CD4-positive, alpha-beta T cell treated with Interleukin-17A for 4 hours (primary cell): ENCODE data around the gene PFDN2.

Experiments
- DNase-seq: peaks from one replicate; pipeline ENCODE4 v3.0.0-alpha.2; 2020; ENCODE audit warnings: mixed read lengths

The PFDN2 gene

DNA sequence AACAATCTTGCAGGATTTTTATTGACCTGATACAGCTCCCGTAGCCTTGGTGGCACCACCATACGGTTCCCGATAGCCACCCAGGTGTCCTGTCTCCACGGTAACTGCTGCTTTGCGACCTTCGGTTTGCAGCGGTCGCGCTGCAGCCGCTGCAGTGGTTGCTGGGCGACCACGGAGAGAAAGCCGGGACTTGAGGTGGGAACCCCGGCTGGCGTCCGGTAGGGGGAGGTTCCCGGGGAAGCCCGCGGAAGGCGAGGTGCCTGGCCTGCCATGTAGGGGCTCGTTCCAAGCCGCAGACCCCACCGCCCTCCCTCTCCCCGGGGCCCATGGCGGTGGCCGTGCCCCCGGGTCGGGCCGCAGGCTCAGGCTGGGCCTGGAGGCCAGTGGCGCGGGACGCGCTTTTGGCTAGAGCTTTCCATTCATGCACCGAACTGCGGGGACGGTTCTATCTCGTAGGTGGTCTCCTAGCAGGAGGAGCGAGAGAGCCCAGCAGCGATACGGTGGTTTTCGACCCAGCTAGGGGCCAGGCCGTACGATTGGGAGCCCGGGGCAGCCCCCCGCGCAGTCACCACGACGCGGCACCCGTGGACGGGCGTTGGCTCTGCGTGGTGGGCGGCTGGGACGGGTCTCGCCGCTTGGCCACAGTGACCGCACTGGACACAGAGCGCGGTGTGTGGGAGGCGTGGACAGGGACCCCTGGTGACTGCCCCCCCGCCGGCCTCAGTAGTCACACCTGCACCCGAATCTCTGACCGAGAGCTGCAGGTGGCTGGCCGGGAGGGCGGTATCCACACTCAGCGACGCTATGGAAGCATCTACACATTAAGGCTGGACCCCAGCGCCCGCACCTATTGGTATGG is 19.4 kb downstream of the PFDN2 start, which contains the start of gene KLHDC9:
Gene KLHDC9 (plus strand): TSS at position 152 of the 859 bp plus-strand sequence. CDS start 175 bp downstream, at position 327.
- DNase-seq, result peak; percentile 70

DNA sequence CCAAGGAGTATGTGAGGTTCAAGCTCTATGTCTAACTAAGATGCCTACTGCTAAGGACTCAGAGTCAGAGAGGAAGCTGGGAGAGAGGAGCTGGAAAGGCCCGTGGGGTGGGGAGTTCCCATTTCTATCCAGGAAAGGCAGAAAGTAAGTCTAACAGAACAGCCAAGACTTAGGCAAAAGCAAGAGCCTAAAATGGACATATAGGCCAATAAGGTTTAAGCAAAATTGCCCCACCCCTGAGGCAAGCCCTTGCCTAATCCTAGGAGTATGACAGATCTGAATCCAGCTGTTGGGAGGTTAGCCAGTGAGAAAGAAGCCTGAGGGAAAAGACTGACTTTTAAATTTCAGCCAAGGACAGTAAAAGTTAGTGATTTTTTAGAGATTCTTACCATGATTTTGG is 21.3 kb downstream of the PFDN2 start:
- DNase-seq, result no peak

DNA sequence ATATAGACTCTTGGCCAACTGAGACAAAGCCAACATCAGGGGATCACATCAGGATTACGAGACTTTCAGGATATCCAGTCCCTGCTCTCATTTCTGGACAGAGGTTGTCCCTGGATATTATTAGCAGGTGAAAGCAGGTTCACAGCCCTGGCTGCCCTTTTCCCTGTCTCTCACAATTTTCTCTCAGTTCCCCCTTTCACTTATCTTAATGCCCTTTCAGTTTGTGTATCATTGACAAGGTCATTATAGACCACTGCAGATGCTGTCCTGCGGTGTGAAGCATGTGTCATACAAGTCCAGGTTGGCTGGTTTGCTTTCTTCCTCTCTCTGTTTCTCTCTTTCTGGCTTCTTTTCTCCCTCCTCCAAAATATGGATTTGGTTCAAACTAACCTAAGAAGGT is 21.8 kb downstream of the PFDN2 start:
- no peak for DNase-seq

DNA sequence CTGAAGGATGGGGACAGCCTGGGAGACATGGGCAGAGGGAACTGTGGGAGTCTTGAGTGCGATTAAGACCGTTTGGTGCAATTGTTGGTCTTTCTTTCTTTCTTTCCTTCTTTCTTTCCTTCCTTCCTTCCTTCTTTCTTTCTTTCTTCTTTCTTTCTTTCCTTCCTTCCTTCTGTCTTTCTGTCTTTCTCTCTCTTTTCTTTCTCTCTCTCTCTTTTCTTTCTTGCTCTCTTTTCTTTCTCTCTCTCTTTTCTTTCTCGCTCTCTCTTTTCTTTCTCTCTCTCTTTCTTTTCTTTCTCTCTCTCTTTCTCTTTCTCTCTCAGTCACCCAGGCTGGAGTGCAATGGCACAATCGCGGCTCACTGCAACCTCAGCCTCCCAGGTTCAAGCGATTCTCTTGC is 22.6 kb downstream of the PFDN2 start:
- DNase-seq, result no peak

DNA sequence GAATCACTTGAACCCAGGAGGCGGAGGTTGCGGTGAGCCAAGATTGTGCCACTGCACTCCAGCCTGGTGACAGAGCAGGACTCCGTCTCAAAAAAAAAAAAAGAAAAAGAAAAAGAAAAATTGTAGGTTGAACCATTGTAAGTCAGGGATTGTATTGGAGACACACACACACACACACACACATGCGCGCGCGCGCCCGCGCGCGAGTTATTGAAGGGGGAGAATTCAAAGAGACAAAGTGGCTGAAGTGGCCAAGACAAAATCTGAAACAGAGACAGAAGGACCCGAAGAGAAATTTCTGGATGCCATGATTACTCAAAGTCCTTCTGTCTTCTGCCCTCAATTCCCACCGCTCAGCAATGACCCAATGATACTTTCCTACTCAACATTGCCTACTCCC is 23.4 kb downstream of the PFDN2 start:
- DNase-seq, result no peak

DNA sequence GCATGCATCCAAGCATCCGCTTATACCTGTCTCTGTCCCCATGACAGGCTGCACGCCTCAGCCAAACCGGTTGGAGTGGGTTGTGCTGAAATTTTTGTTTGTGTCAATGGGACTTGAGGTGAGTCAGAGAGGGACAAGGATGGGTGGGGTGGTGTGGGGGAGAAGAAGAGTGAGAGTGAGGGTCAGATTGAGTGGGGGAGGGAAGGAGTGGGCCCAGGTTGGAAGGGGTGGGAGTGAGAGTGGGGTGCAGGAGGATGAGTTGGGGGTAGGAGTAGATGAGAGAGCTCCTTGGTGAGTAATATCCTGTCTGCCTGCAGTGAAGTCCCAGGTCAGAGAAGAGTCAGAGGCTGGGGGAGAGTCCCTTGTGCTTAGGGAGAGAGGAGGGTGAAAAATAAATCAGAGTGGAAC is 25.2 kb downstream of the PFDN2 start:
- peak; percentile 53 for DNase-seq

DNA sequence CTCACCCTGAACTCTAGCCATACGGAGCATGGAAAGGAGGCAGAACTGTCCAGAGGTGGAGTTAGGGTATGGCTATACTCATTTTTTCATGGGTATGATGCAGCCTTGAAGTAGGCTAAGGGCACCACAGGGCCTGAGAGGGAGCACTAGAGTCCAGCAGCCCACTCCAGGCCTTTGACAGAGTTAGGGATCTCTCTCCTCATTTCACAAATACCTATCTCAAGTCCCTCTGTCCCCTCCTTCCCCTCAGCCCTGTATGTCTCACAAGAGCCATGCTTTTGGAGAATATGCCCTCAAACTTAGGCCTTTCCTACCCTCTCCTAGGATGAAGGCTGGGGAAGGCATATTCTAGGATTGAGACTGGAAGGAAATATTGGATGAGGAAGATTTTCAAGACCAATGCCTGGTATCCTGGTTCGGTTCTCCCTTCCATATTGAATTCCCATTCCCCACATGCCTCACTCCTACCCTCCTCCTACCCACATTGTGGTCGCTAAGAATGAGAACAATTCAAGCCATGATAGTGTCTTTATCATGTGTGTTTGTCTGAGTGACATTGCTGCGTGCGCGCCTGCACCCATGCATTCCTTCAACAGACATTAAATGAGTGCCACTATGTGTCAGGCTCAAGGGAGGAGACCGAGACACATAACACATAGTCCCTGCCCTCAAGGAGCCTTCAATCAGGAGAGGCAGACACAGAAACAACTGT is 25.9 kb downstream of the PFDN2 start:
- no peak for DNase-seq

DNA sequence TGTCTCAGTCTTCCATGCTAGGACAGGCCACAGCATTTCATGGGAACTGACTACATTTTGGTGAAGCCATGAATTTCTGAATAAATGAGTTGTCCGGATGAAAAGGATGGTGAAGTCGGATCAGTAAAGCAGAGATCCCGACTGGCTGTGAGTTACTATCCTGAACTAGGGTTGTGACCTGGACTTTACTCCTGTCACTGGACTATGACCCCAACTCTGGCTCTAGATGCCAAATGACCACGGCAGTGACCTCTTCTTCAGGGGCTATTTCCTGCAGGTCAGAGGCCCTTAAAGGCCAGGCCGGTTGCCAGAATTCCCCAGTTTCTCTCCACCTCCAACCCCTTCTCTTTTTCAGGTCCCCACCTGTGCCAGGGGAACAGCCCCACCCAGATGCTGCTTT is 26.7 kb downstream of the PFDN2 start:
- DNase-seq, result no peak

DNA sequence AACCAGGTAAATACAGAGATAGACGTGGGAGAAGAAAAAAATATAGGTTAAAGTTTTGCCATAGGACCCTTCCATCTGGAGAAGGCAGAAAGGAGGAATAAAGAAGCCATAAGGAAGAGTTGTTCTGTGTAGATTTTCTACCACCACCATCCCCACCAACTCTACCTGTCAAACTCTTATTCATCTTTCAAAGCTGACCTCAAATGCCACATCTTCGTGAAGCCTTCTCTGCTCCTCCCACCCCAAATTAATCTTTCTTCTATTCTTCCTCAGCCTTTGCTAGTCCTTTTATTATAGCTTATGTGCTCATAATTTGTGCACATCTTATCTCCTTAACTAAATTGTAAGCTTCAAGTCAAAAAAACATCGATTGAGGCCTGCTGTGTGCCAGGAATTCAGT is 27.2 kb downstream of the PFDN2 start:
- no peak for DNase-seq

DNA sequence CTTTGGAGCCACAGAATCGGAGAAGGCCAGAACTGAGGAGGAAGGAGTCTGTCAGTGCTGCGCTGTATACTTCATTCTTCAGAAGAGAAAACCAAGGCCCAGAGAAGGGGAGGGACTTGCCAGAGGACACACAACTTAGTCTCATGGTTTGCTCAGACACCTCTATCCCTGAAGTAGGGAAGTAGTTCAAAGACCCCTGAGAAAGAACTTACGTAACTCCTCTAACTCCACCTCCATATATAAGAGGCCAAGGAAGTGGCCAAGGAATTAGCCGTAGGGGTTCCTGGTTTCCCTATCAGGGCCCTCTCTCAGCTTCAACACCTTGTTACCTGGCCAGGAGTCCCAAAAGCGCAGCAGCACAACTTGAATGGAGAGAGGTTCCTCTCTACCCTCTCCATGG is 27.9 kb downstream of the PFDN2 start:
- no peak for DNase-seq

DNA sequence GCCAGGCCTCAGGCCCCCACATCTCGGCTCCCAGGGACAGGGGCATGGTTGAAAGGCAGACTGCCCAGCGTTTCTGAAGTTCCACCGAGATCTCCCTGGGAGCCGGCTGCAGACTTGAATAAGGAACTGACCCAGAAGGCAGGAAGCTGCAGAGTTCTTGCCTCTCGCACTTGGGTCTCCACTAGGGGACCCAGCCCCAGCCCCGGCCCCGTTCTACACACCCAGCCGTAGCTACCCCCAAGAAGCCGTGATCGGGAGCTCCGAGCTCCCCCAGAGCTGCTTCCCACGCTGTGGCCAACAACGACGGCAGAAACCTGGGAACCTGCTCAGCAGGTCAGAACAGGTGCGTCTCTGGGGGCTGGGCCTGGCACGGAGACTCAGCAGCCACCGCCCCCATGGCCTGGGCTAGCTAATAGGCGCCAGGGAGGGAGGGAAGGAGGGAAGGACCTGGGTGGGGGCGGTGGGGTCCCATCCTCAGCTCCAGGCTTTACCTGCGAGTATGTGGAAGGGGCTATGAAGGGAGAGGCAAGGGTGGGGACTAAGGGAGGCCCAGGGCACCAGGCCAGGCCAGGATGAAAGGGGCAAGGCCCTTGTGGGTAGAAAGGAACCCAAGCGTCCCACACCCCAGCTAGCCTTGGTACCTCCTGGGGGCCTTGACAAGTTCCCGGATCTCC is 28.4 kb downstream of the PFDN2 start, which contains the start of gene NECTIN4:
Gene NECTIN4 (minus strand): TSS at position 308 of the 674 bp plus-strand sequence. CDS start 262 bp downstream, at position 46.
- DNase-seq, result no peak

DNA sequence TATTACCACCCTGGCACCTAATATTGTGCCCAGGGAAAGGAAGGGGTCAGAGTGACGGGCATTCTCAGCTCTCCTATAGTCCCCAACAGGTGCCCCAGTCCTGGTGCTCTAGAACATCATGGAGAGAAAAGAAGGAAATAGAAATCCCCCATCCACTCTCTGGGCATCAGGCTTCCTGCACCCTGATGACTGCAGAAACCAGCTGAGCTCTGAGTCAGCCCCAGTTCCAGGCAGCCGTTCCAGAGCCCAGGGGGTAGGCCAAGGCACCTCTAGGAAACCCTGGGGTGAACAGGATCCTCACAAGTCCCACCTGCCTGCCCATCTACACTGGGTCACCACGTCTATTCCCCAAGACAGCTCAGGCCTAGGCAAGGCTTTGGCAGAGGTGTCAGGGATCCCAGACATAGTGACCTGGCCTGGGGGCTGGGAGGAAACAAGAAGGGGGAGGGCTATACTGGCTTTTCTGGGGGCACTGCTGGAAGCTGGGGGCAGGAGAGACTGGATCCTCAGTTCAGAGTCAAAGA is 29.2 kb downstream of the PFDN2 start:
- DNase-seq, result no peak

DNA sequence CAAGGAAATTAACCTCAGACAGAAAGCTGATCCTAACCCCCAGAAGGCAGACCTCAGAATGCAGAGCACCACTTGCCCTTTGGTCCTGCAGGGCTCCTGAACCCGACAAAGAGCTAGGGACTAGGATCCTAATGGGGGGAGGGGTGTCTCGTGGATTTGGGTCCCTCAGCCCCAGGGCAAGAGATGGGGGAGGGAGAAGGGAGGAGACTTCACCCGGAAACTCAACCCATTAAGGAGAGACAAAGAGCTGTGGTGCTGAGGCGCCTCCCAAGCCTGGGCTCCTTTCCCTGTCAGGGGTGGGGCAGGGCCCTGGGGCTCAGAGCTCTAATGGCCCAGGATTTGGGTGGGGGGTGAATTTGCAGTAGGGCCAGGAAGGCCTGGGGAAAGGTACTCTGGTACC is 31.4 kb downstream of the PFDN2 start:
- DNase-seq, result no peak

DNA sequence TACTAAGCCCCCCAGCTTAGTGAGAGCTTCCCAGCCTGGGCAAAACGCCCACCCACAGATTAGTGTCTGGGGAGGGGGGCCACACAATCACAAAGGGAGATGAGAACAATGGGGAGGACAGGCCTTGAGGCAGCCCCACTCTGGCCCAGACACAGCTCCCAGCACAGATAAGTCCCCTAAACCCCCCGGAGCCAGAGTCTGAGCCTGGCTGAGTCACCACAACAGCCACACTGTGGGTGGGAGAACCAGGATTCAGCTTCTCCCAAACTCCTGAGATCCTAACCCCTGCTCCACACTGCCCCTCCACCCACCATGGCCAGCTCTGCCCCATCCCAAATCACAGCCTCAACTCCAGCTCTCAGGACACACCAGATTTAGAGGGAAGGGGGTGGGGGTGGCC is 32.7 kb downstream of the PFDN2 start:
- no peak for DNase-seq

DNA sequence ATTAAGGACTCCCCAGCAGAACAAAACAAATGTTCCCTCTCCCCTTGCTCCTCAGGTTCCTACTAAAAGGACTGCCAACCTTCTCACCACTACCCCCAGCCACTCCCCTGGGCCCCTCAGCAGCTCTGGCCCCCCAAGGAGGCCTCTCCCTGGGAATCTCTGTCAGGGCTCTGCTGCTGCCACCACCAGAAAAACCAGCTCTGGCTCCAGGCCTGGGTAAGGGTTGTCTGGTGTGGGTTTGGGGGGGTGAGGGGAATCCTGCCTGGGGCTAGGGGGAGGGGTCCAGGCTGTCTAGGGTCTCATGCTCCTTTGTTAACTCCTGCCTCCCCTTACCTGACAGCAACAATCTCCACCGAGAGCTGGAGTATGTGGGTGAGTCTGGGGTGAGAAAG is 33.2 kb downstream of the PFDN2 start:
- no peak for DNase-seq

DNA sequence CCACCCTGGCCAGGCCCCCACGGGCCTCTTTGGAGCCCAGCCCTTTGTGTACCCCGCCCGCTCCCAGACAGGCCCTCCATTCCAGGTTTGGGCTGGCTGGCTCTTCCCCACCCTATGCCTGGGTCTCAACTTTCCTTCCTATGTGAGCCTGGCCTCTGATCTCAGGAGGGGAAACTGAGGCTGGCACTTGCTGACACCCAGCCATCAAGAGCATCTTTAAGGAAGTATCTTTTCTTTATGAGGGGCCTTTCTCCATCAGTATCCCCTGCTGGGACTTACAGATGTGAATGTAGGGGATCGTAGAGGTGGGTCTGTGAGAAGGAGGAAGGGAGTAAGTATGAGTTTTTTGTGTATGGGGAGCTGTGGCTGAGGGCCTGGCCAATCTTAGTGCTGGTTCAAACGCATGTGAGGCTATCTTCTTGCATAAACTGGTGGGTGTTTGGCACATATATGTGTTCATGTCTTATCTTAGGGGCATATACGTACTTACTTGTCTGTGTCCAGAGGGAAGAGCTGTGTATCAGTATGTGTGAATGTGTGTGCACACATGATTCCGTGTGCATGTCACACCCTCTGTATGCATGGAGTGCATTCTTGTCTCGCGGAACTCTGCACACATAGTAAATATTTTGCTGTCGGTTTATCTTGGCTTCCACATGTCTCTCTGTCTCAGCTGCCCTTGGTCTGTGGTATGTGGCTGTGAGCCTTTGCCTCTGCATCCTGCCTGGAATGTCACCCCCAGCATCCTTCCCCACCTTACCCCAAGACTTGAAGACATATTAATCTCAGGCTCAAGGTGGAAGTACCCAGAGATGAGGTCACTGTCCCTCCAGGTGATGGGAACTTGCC is 33.9 kb downstream of the PFDN2 start:
- no peak for DNase-seq

DNA sequence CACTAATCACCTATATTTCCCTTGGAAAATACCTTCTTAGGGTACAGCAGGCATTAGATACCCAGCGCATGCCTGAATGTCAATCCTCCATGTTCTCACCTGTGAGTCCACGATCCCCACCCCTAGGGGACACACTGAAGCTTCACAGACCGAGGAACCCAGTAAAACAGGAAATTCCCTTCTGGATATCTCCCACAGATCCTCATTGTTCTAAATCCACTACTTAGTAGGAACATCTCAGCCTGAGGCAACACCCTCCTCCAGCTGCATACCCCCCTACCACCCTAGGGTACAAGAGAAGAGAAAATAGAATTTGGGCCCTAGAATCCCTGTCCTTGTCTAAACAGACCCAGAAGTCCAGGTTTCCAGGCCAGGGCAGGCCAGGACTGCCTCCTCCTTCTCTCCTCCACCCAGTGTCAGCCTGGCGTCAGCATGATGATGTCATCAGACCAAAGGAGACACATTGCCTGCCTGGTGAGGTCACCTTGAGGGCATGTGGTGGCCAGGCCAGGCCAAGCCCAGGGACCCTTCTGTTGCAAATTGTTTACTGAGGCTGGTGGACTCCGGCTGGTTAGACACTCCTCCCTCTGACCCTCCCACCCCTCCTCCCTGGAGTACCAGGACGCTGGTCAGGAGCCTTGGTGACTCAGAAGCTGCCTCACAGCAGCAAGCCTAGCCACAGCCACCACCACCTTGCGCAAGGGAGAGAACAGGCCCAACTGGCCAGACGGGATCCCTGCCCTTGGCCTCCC is 34.7 kb downstream of the PFDN2 start:
- no peak for DNase-seq

DNA sequence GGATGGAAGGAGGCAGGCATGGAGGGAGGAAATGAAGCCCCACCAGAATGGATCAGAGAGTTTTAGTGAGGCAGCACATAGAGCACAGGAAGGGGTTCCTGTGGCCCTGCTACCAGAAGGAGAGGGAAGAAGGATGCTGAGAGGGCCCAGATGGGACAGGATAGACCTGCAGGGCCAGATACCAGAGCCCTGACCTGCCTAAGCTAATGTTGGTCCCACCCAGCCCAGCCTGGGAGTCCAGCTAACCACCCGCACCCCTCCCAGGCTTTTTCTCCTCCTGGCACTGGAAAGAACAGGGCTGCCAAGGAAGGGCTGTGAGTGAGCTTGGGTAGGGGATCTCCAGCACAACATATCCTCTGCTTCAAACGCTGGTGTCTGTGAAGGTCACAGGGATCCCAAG is 35.4 kb downstream of the PFDN2 start:
- no peak for DNase-seq

DNA sequence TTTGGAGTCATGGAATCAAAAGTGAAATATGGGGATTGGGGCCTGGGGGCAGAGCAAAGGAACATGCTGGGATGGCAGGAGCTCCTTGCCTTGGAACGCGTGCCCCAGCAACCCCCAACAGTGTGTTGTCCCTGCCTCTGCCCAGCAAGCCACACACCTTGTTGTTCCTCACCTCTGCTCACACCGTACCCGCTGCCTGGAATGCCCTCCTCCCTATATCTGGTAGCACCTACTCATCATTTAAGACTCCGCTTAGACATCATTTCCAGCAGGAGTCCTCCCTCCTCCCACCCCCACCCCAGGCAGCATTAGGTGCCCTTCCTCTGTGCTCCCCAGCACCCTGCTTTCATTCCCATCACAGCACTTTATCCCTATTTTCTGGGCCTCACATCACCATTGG is 36.3 kb downstream of the PFDN2 start:
- DNase-seq, result no peak

DNA sequence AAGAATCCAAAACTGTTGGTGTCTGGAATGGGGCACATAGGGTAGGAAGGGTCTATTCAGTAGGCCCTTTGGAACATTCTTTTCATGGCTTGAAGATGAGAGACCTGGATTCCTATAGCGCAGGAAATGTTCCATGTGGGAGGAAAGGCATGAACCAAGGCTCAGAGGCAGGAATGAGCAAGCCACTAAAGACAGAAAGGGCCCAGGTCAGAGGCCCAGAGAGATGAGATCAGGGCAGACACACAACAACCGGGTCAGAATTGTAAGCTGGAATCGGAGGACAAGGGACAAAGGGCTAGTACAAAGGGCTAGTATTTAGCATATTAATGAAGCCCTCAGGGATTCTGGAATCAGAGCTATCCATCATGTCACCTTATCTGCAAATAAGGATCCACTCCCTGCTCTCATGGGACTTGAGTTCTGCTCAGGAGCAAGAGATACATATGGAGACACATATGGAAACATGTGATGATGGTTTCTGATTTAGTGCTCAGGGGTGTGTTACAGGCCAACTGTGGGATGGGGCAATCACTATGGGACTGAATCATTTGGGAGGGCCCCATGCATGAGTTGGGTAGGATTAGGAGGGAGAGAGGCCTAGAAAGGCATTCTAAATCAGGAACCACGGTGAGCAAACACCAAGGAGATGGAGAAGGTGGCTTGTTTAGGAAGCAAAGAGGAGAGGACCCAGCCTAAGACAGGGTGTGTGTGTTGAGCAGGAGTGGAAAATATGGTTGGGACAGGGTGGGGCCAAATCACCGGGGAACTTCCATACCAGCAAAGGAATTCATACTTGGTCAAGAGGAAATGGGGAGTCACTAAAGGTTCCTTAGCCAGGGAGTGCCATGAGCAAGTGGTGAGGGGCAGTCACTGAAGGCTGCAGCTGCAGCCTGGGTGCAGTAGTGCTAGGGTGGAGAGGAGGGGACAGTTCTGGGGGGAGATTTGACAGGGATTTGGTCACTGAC is 37.1 kb downstream of the PFDN2 start:
- DNase-seq, result no peak
